Hepatocyte (in vitro differentiated cells): ENCODE data around the gene PADI2. TPM values are rescaled to one million over a fixed set of nuclear protein-coding genes. Genes with fewer than 3 reads are reported as not detected.

Experiments
- DNase-seq: peaks from one replicate; pipeline ENCODE4 v3.0.0-alpha.2; 2016; ENCODE audit warnings: low spot score
- H2AFZ ChIP-seq: fragments of 200-600 bp; sonication (generic); 2 replicates; pipeline ENCODE4 v1.6.0; 2016; ENCODE audit warnings: antibody characterized with exemption, mild to moderate bottlenecking
- H3K27ac ChIP-seq: fragments of 200-600 bp; sonication (generic); 2 replicates; pipeline ENCODE4 v1.5.1; 2016; ENCODE audit warnings: mild to moderate bottlenecking
- H3K27me3 ChIP-seq: fragments of 200-600 bp; sonication (generic); 2 replicates; pipeline ENCODE4 v1.6.1; 2016
- H3K36me3 ChIP-seq: fragments of 200-600 bp; sonication (generic); replicated peaks from 2 replicates; pipeline ENCODE4 v1.5.1; 2016; ENCODE audit warnings: low read depth; ENCODE audit not compliant: insufficient read depth
- H3K4me1 ChIP-seq: fragments of 200-600 bp; sonication (generic); 2 replicates; pipeline ENCODE4 v1.5.1; 2016; ENCODE audit warnings: mild to moderate bottlenecking, moderate library complexity; ENCODE audit not compliant: insufficient read depth
- H3K4me2 ChIP-seq: fragments of 200-600 bp; sonication (generic); 2 replicates; pipeline ENCODE4 v1.6.0; 2016
- H3K4me3 ChIP-seq: fragments of 200-600 bp; sonication (generic); 2 replicates; pipeline ENCODE4 v1.5.1; 2016; ENCODE audit warnings: mild to moderate bottlenecking
- H3K79me2 ChIP-seq: fragments of 200-600 bp; sonication (generic); 2 replicates; pipeline ENCODE4 v1.6.0; 2017; ENCODE audit warnings: mild to moderate bottlenecking
- H3K9me2 ChIP-seq: fragments of 200-600 bp; sonication (generic); replicated peaks from 2 replicates; pipeline ENCODE4 v1.6.0; 2017; ENCODE audit warnings: mild to moderate bottlenecking; ENCODE audit not compliant: insufficient read depth
- H3K9me3 ChIP-seq: fragments of 200-600 bp; sonication (generic); 2 replicates; pipeline ENCODE4 v1.5.1; 2016; ENCODE audit warnings: low read depth, mild to moderate bottlenecking
- H4K20me1 ChIP-seq: fragments of 200-600 bp; sonication (generic); 2 replicates; pipeline ENCODE4 v1.6.0; 2016; ENCODE audit warnings: mild to moderate bottlenecking; ENCODE audit not compliant: insufficient read depth, poor library complexity, severe bottlenecking
- CTCF ChIP-seq: fragments of 200-600 bp; sonication (generic); IDR thresholded peaks from 2 replicates; pipeline ENCODE4 v1.5.1; 2016; ENCODE audit warnings: antibody characterized with exemption, mild to moderate bottlenecking; ENCODE audit not compliant: poor library complexity
- EZH2 ChIP-seq: fragments of 200-600 bp; sonication (generic); IDR thresholded peaks from 2 replicates; pipeline ENCODE4 v1.6.1; 2016; ENCODE audit warnings: antibody characterized with exemption, mild to moderate bottlenecking, borderline replicate concordance
- EZH2phosphoT487 ChIP-seq: fragments of 200-600 bp; sonication (generic); IDR thresholded peaks from one replicate; pipeline ENCODE4 v1.6.1; 2018; ENCODE audit warnings: antibody characterized with exemption, mild to moderate bottlenecking, low read depth, moderate library complexity; ENCODE audit not compliant: unreplicated experiment, severe bottlenecking
- WGBS: methylation state at CpG from one replicate; pipeline ENCODE4 v1.1.6; 2016; ENCODE audit warnings: low lambda C conversion rate; ENCODE audit errors: missing lambda C conversion rate; 5-methylcytosine and 5-hydroxymethylcytosine counted together
- polyA plus RNA-seq: library from polyadenylated mRNA; unstranded; fragments of >200 nt; fragmentation: Nextera tagmentation; extraction: Ambion mirVana; gene quantifications from 2 replicates; pipeline ENCODE4 v1.2.1, GENCODE V29; 2016
- total RNA-seq: library from RNA; depleted of rRNA; stranded (reverse); fragments of >200 nt; gene quantifications from 2 replicates; pipeline ENCODE4 v1.2.3, GENCODE V29; 2014

PADI2 gene
- total and polyA plus RNA-seq, 2 experiments from 2014 or later = 10.6 to 11.3 TPM

GRCh38 chr1:17023102-17023501 is 96.1 kb downstream of the PADI2 start:
- Histone ChIP-seq H4K20me1 (no peaks in the 10 kb centered on the region), H3K4me1 (no peaks in the 10 kb centered on the region), H3K27me3 (no peaks in the 10 kb centered on the region), H3K79me2 (no peaks in the 10 kb centered on the region), H2AFZ (no peak overlapping the region), H3K9me3 (no peaks in the 10 kb centered on the region), H3K4me3 (no peak overlapping the region), H3K9me2 (no peaks in the 10 kb centered on the region), H3K27ac (no peak overlapping the region), H3K36me3 (no peaks in the 10 kb centered on the region), H3K4me2 (no peak overlapping the region)
- DNase-seq = no peak
- WGBS = 66% methylated on average over 4 of the region's 4 CpGs
- TF ChIP-seq EZH2 (no peak), CTCF (no peak), EZH2phosphoT487 (no peak)

GRCh38 chr1:17021896-17022295 is 97.4 kb downstream of the PADI2 start:
- Histone ChIP-seq H3K9me2 (no peaks in the 10 kb centered on the region), H3K4me1 (no peaks in the 10 kb centered on the region), H2AFZ (no peak overlapping the region), H3K9me3 (no peaks in the 10 kb centered on the region), H3K79me2 (no peaks in the 10 kb centered on the region), H3K27me3 (no peaks in the 10 kb centered on the region), H3K4me3 (no peak overlapping the region), H4K20me1 (no peaks in the 10 kb centered on the region), H3K4me2 (no peak overlapping the region), H3K36me3 (no peaks in the 10 kb centered on the region), H3K27ac (no peak overlapping the region)
- no peak for DNase-seq
- no peak for TF ChIP-seq CTCF
- TF ChIP-seq EZH2phosphoT487 = no peak
- TF ChIP-seq EZH2 = no peak
- WGBS = 87% methylated on average over 8 of the region's 10 CpGs

- TF ChIP-seq EZH2 = no peak
- no peak for TF ChIP-seq EZH2phosphoT487
- TF ChIP-seq CTCF = no peak
- H3K9me3 ChIP-seq = no peaks in the 10 kb centered on the region
- no peaks in the 10 kb centered on the region for H3K27me3 ChIP-seq
- H3K4me2 ChIP-seq = no peak overlapping the region
- no peak for DNase-seq
- no peak overlapping the region for H3K4me3 ChIP-seq
- H3K9me2 ChIP-seq = no peaks in the 10 kb centered on the region
- H4K20me1 ChIP-seq = no peaks in the 10 kb centered on the region
- no peak overlapping the region for H3K27ac ChIP-seq
- no peaks in the 10 kb centered on the region for H3K4me1 ChIP-seq
- H3K79me2 ChIP-seq = no peaks in the 10 kb centered on the region
- WGBS = 65% methylated on average over 2 of the region's 2 CpGs
- no peak overlapping the region for H2AFZ ChIP-seq
- H3K36me3 ChIP-seq = no peaks in the 10 kb centered on the region
Measured at GRCh38 chr1:17020502-17020901, 98.7 kb downstream of the PADI2 start.

GRCh38 chr1:17018849-17019248 is 100.4 kb downstream of the PADI2 start:
- Histone ChIP-seq H3K27ac (no peak overlapping the region), H2AFZ (no peak overlapping the region), H3K4me2 (no peak overlapping the region), H3K9me2 (no peaks in the 10 kb centered on the region), H4K20me1 (no peaks in the 10 kb centered on the region), H3K27me3 (no peaks in the 10 kb centered on the region), H3K4me3 (no peak overlapping the region), H3K79me2 (no peaks in the 10 kb centered on the region), H3K9me3 (no peaks in the 10 kb centered on the region), H3K36me3 (no peaks in the 10 kb centered on the region), H3K4me1 (no peaks in the 10 kb centered on the region)
- WGBS = 62% methylated on average over 1 of the region's 1 CpG
- DNase-seq = no peak
- no peak for TF ChIP-seq EZH2
- no peak for TF ChIP-seq CTCF
- TF ChIP-seq EZH2phosphoT487 = no peak
